ENCODE results near the gene ITIH5.

Gene ITIH5

GRCh38 chr10:7538970-7539654, 127.7 kb downstream of the ITIH5 start:
- in situ Hi-C loops (cut with MboI; ENCODE audit: low pct_unique_long_range_greater_than_20kb, low sequenced_read_pairs), result no loop called here

GRCh38 chr10:7537126-7537525, 129.6 kb downstream of the ITIH5 start:
- in situ Hi-C loops (cut with MboI; ENCODE audit: low pct_unique_long_range_greater_than_20kb, low sequenced_read_pairs), result no loop called here
- DNase-seq, result no peak

More at GRCh38 chr10:7538970-7539654, 127.7 kb downstream of the ITIH5 start:
- DNase-seq, result no peak

- in situ Hi-C loops (cut with MboI; ENCODE audit: low pct_unique_long_range_greater_than_20kb, low sequenced_read_pairs), result no loop called here
- no peak for DNase-seq
These were observed 132.3 kb downstream of the ITIH5 start for GRCh38 chr10:7534480-7534852.

- in situ Hi-C loops (cut with MboI; ENCODE audit: low pct_unique_long_range_greater_than_20kb, low sequenced_read_pairs), result no loop called here
- no peak for DNase-seq
These were observed 132.9 kb downstream of the ITIH5 start for GRCh38 chr10:7533657-7534479.

GRCh38 chr10:7532723-7533498, 133.9 kb downstream of the ITIH5 start:
- DNase-seq, result no peak
- in situ Hi-C loops (cut with MboI; ENCODE audit: low pct_unique_long_range_greater_than_20kb, low sequenced_read_pairs), result no loop called here

GRCh38 chr10:7529638-7530037, 137.1 kb downstream of the ITIH5 start:
- no peak for DNase-seq

GRCh38 chr10:7527468-7527867, 139.3 kb downstream of the ITIH5 start:
- in situ Hi-C loops (cut with MboI; ENCODE audit: low pct_unique_long_range_greater_than_20kb, low sequenced_read_pairs), result no loop called here
- no peak for DNase-seq

More at GRCh38 chr10:7529638-7530037, 137.1 kb downstream of the ITIH5 start:
- in situ Hi-C loops (cut with MboI; ENCODE audit: low pct_unique_long_range_greater_than_20kb, low sequenced_read_pairs), result no loop called here

GRCh38 chr10:7526017-7526400, 140.8 kb downstream of the ITIH5 start:
- in situ Hi-C loops (cut with MboI; ENCODE audit: low pct_unique_long_range_greater_than_20kb, low sequenced_read_pairs), result no loop called here

GRCh38 chr10:7525314-7526016, 141.3 kb downstream of the ITIH5 start:
- peak; percentile 84 for DNase-seq
- in situ Hi-C loops (cut with MboI; ENCODE audit: low pct_unique_long_range_greater_than_20kb, low sequenced_read_pairs), result no loop called here

More at GRCh38 chr10:7526017-7526400, 140.8 kb downstream of the ITIH5 start:
- DNase-seq, result no peak

- in situ Hi-C loops (cut with MboI; ENCODE audit: low pct_unique_long_range_greater_than_20kb, low sequenced_read_pairs), result no loop called here
- DNase-seq, result no peak
These were observed 143.1 kb downstream of the ITIH5 start for GRCh38 chr10:7523656-7524055.

GRCh38 chr10:7520507-7521485, 146.0 kb downstream of the ITIH5 start:
- in situ Hi-C loops (cut with MboI; ENCODE audit: low pct_unique_long_range_greater_than_20kb, low sequenced_read_pairs), result no loop called here
- no peak for DNase-seq

- in situ Hi-C loops (cut with MboI; ENCODE audit: low pct_unique_long_range_greater_than_20kb, low sequenced_read_pairs), result no loop called here
- no peak for DNase-seq
These were observed 147.4 kb downstream of the ITIH5 start for GRCh38 chr10:7519351-7519750.

GRCh38 chr10:7518693-7519092, 148.1 kb downstream of the ITIH5 start:
- in situ Hi-C loops (cut with MboI; ENCODE audit: low pct_unique_long_range_greater_than_20kb, low sequenced_read_pairs), result no loop called here
- no peak for DNase-seq

GRCh38 chr10:7515439-7515838, 151.3 kb downstream of the ITIH5 start:
- no peak for DNase-seq
- in situ Hi-C loops (cut with MboI; ENCODE audit: low pct_unique_long_range_greater_than_20kb, low sequenced_read_pairs), result no loop called here

GRCh38 chr10:7513936-7514335, 152.8 kb downstream of the ITIH5 start:
- in situ Hi-C loops (cut with MboI; ENCODE audit: low pct_unique_long_range_greater_than_20kb, low sequenced_read_pairs), result no loop called here

GRCh38 chr10:7513455-7513854, 153.3 kb downstream of the ITIH5 start:
- in situ Hi-C loops (cut with MboI; ENCODE audit: low pct_unique_long_range_greater_than_20kb, low sequenced_read_pairs), result no loop called here

More at GRCh38 chr10:7513936-7514335, 152.8 kb downstream of the ITIH5 start:
- DNase-seq, result no peak

GRCh38 chr10:7512487-7512886, 154.3 kb downstream of the ITIH5 start:
- DNase-seq, result peak; percentile 5
- in situ Hi-C loops (cut with MboI; ENCODE audit: low pct_unique_long_range_greater_than_20kb, low sequenced_read_pairs), result no loop called here

More at GRCh38 chr10:7513455-7513854, 153.3 kb downstream of the ITIH5 start:
- no peak for DNase-seq

- in situ Hi-C loops (cut with MboI; ENCODE audit: low pct_unique_long_range_greater_than_20kb, low sequenced_read_pairs), result no loop called here
- DNase-seq, result no peak
These were observed 155.2 kb downstream of the ITIH5 start for GRCh38 chr10:7511612-7512011.
